ENCODE results near the gene SLC27A3. TPM values are rescaled to one million over a fixed set of nuclear protein-coding genes. Genes with fewer than 3 reads are reported as not detected.
A peak's percentile ranks its signal among the peaks of the same experiment; 100 is the strongest.

SLC27A3 gene
- total and polyA plus RNA-seq, 2 of the 8 experiments (the other 6 are each of a cell fraction or from before 2014, with no cell fraction given) = 39.1 to 40.1 TPM

DNA sequence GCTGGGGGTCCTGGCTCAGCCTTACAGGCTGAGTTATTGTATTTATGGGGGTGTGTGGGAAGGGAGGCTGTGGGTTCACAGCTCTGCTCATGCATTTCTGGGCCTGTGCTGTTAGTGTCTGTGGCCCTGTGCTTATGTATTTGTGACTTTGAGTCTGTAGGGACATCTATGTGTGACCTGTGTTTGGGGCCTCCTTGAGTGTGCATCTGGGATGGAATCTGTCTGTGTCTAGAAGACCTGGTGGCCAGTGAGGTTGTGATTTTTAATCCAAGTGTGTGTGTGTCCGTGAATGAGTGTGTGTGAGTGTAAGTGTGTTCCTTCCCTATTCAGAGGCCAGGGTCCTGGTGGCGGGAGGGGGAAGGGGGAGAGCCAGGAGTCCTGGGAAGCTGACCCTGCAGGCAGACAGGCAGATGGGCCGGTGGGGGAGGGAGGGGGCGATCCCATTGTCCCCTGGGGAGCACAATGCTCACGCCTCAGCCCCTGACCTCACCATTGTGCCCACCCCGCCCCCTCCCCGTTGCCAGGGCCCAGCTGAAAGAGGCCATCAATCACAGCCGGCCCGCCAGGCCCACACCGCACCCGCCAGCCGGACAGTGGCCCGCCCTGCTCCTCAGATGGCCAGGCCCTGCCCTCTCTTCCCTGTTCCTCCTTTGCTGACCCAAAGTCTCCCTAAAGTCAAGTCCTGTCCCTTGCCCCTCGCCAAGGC is 19.6 kb downstream of the SLC27A3 start:
- Histone ChIP-seq H3K18ac (ENCODE audit: extremely low read depth, low read length) (peak overlapping the region; percentile 15), H3K4me1 (replicated peaks in 1 of 4; ENCODE audit: control insufficient read depth in 3 of 4, insufficient read depth in 4 of 4, low read length in 3 of 4) (peaks cover 6 to 32% (median 22%) of the 10 kb centered on the region in 4 experiments), H4K8ac (ENCODE audit: extremely low read depth, insufficient read depth, low read length) (peak overlapping the region; percentile 54; the same call in 1 of the 2 replicates), H2AK5ac (ENCODE audit: low read depth, low read length) (peak overlapping the region; percentile 59; the same call in 1 of the 2 replicates), H3K27ac (ENCODE audit: low read depth, low read length) (no peak overlapping the region), H3K23ac (ENCODE audit: insufficient read length) (no peak overlapping the region), H4K20me1 (replicated peaks in 1 of 2; ENCODE audit: control insufficient read depth in 1 of 2, insufficient read depth in 2 of 2, low read length in 2 of 2) (peaks cover 0 to 4% of the 10 kb centered on the region in 2 experiments), H2BK5ac (ENCODE audit: low read depth, low read length) (peak overlapping the region; percentile 83; the same call in 1 of the 2 replicates), H3K14ac (ENCODE audit: insufficient read length) (no peak overlapping the region), H2BK120ac (replicated peaks; ENCODE audit: low read depth, low read length) (peak overlapping the region; percentile 74), H2BK20ac (ENCODE audit: low read length) (peak overlapping the region; percentile 38), H3K9me3 (ENCODE audit: insufficient read depth in 2 of 2, low read depth in 1 of 2, low read length in 1 of 2) (no peaks in the 10 kb centered on the region), H4K91ac (replicated peaks; ENCODE audit: insufficient read length, low read length) (peak overlapping the region; percentile 4), H4K5ac (ENCODE audit: insufficient read length, low read depth, low read length) (peak overlapping the region; percentile 18), H2AFZ (ENCODE audit: low read length) (no peak overlapping the region), H3K23me2 (ENCODE audit: low read depth, low read length) (no peaks in the 10 kb centered on the region; the same call in 1 of the 2 replicates), H3K79me1 (ENCODE audit: low read depth, low read length) (no peaks in the 10 kb centered on the region), H3K56ac (replicated peaks; ENCODE audit: insufficient read length, low read depth, low read length) (no peak overlapping the region), H3K4ac (replicated peaks; ENCODE audit: insufficient read length, low read depth, low read length) (peak overlapping the region; percentile 71), H3K36me3 (ENCODE audit: control insufficient read depth in 2 of 4, insufficient read depth in 4 of 4, low read length in 3 of 4) (no peaks in the 10 kb centered on the region; a peak in 1 of 8 replicates), H3K9ac (replicated peaks in 1 of 4; ENCODE audit: extremely low read depth in 1 of 4, low read depth in 3 of 4, low read length in 3 of 4) (peak overlapping the region in 1 of 4 experiments; percentile 15; a peak in 1 of 7 replicates), H2BK15ac (ENCODE audit: low read length) (peak overlapping the region; percentile 97; the same call in 1 of the 2 replicates), H3K79me2 (ENCODE audit: control insufficient read depth in 1 of 2, insufficient read depth in 2 of 2, low read length in 2 of 2) (no peaks in the 10 kb centered on the region), H2BK12ac (ENCODE audit: low read depth, low read length) (peak overlapping the region; percentile 80; the same call in 1 of the 2 replicates), H3K27me3 (replicated peaks in 1 of 4; ENCODE audit: control insufficient read depth in 3 of 4, extremely low read depth in 1 of 4, insufficient read depth in 3 of 4, low read length in 3 of 4) (no peaks in the 10 kb centered on the region; a peak in 1 of 7 replicates), H3K4me3 (ENCODE audit: extremely low read depth in 1 of 4, insufficient read depth in 2 of 4, low read depth in 3 of 4, low read length in 4 of 4) (peak overlapping the region in 2 of 4 experiments; percentile 6 to 48; a peak in 5 of 8 replicates), H3K4me2 (ENCODE audit: insufficient read depth in 1 of 2, low read depth in 2 of 2, low read length in 2 of 2) (peak overlapping the region; percentile 60 to 61)
- ChIA-PET POLR2A (ENCODE audit: partially characterized antibody) (interaction anchor here (0.6 to 15.1 kb wide), 5 partner anchors 11 to 198 kb away, joined by 3 to 153 read pairs (median 4); partner anchors contain the start of genes GATAD2B, JTB and RPS27), CTCF (ENCODE audit: partially characterized antibody) (interaction anchor here (0.5 to 1.3 kb wide), 4 partner anchors 33 to 269 kb away, joined by 3 to 5 read pairs (median 4); no protein-coding TSS in a partner anchor)
- TF ChIP-seq EGR1 (IDR thresholded peaks at IDR 0.05; ENCODE audit: borderline replicate concordance, low read depth, low read length) (no peak), TAF1 (IDR thresholded peaks at IDR 0.05; ENCODE audit: low read depth, low read length) (no peak), KDM1A (IDR thresholded peaks at IDR 0.05; ENCODE audit: borderline replicate concordance, low read length) (no peak), RFX5 (IDR thresholded peaks at IDR 0.05; ENCODE audit: borderline replicate concordance, low read depth, low read length) (no peak)
- DNase-seq (ENCODE audit: low read depth in 1 of 2, low spot score in 2 of 2) = peak in 1 of 2 experiments; percentile 52
- FAIRE-seq = no peak
- whole genome bisulfite sequencing, 2 experiments (ENCODE audit: extremely low coverage in 1 of 2, insufficient coverage in 1 of 2, insufficient read length in 1 of 2, insufficient replicate concordance in 2 of 2, low coverage in 1 of 2, low lambda C conversion rate in 2 of 2, missing lambda C conversion rate in 1 of 2) = 79% methylated on average over 8 of the region's 14 CpGs; no CpG with 5 or more reads in 1 of the 2 experiments

All from H1 (cell line).